Measurements from ENCODE around the gene CFAP20DC.

DNA sequence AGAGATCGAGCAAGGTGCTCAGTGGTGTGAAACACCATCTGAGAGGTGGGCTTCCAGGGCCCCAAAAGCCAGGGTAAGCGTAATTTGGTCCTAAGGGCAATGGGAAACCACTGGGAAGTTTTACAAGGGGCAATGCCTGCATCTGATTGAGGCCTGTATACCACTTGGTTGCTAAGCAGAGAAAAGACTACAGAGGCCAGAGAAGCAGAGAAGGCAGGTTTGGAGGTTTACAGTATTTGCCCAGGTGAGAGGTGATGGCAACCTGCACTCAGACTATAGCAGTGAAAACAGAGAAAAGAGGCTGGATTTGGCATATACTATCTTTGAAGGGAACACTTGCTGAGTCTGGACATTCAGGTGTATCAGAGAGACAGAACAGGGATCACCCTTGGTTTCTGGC, 249.8 kb downstream of the CFAP20DC start:
- no peak for TF ChIP-seq CTCF (IDR thresholded peaks at IDR 0.05; ENCODE audit: low read depth, low read length)
- TF ChIP-seq EZH2phosphoT487 (IDR thresholded peaks at IDR 0.05; ENCODE audit: low read depth): no peak

Measured in OCI-LY3 (cell line).